ENCODE measurements around the gene COLQ.

DNA sequence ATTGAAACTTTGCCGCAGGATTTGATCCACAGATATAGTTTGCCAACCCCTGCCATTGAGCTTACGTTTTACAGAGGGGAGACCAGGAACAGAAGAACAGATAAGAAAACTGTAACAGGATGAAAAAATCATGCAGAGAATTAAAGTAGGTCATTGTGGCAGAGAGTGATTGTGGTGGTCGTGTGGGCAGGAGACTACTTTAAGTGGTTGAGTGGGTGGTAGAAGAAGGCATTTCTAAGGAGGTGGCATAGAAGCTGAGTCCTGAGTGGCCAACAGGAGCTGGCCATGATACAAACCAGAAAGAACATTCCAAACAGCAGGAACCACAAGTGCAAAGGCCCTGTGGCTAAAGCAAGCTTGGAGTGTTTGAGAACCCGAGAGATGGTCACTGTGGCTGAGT, 34.5 kb downstream of the COLQ start:
- TF ChIP-seq POLR2AphosphoS5 (IDR thresholded peaks at IDR 0.05; ENCODE audit: low read depth, low read length): no peak
- TF ChIP-seq POLR2A (IDR thresholded peaks at IDR 0.05; ENCODE audit: low read depth, low read length): no peak
